T1000 (cell line): Measurements from ENCODE around the gene NKIRAS1.

ENCODE experiments used
- DNase-seq: peaks from one replicate; lab custom pipeline; 2025; ENCODE audit warnings: mixed read lengths; lab: John Stamatoyannopoulos, UW

The NKIRAS1 gene

DNA sequence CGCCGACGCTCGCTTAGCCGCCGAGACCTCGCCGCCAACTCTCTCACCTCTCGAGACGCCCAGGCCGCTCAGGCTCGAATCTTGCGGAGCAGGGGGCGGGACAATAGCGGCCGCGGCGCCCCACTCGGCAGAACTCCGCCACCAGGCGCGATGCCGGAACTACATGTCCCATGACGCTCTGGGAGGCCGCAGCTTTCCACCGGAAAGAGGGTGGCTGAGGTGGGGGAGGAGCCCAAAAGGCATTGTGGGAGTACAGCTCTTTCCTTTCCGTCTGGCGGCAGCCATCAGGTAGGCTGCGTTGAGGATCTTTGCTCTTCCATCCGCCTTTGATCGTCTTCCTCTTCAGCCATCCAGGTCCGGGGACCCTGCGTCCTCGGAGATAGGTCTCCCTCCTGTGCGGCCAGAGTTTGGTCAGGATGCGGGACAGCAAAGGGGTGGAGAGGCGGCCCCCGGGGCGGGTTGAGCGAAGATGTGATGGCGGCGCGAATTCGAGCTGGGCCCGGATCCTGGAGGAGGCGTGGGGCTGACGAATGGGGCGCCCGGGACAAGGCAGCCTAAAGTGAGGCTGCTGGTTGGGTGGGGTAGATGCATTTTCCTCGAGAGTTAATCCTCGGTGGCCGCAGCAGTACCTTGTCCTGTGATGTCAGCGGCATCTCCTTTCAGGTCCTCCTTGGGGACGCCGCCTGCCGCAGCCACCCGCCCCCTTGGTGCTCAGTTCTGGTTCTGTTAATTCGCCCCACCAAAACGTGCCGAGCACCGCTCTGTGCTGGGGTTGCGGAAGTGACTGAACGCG, at the start of gene NKIRAS1, which contains the start of gene RPL15:
Gene NKIRAS1, minus strand, starts transcription at position 105 of the 793 bp plus-strand sequence. CDS start 6,086 bp downstream, outside the sequence.
Gene RPL15, plus strand, starts transcription at position 247 of the 793 bp plus-strand sequence. CDS start 728 bp downstream, outside the sequence.
- peak; percentile 95 for DNase-seq

- no peak for DNase-seq
Measured at GRCh38 chr3:23966328-23966727, 49.5 kb upstream of the NKIRAS1 start.

GRCh38 chr3:23964537-23965235, 47.9 kb upstream of the NKIRAS1 start:
- no peak for DNase-seq

GRCh38 chr3:23961913-23962312, 45.1 kb upstream of the NKIRAS1 start:
- no peak for DNase-seq

DNA sequence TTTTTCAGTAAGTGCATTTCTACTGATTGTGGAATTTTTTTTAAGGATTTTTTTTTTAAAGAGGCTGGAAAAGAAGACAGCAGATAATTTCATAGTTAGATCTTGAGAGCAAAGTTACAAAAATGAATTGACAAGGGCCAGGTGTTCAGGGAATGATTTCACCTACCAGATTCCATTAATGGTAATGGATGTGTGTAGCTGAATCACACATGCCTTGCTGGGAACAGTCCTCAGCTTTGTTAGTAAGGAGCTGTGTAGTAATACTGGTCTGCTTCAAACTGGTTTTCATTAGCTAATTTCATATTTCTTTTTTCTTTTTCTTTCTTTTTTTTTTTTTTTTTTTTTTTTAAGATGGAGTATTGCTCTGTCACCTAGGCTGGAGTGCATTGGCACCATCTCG, 44.3 kb upstream of the NKIRAS1 start:
- no peak for DNase-seq

- no peak for DNase-seq
Measured at GRCh38 chr3:23960649-23961048, 43.9 kb upstream of the NKIRAS1 start.

GRCh38 chr3:23959135-23959900, 42.5 kb upstream of the NKIRAS1 start:
- DNase-seq = peak; percentile 15

GRCh38 chr3:23956701-23957100, 39.9 kb upstream of the NKIRAS1 start:
- no peak for DNase-seq

- no peak for DNase-seq
Measured at GRCh38 chr3:23954144-23954543, 37.4 kb upstream of the NKIRAS1 start.

GRCh38 chr3:23953523-23953922, 36.7 kb upstream of the NKIRAS1 start:
- DNase-seq = no peak

- DNase-seq = no peak
Measured at GRCh38 chr3:23952646-23953045, 35.9 kb upstream of the NKIRAS1 start.

GRCh38 chr3:23950293-23950692, 33.5 kb upstream of the NKIRAS1 start:
- DNase-seq = no peak

DNA sequence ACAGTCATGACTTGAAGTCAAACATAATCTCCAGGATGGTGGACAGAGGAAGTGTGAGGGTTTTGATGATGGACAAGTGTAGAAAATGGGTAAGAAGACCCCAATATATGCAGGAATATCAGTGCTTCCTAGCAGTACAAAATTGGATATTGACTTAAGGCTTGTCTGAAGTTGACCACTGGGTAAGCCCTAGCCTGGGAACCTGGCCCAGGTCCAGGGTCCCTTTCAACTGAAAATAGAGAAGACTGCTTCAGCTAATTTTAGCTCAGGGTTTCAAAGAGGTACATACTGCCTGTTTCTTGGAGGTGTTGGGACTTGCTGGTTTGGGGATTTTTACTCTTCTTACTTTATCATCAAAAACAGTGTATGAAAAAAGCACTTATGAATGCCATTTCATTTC, 33.0 kb upstream of the NKIRAS1 start:
- no peak for DNase-seq

GRCh38 chr3:23948761-23949160, 32.0 kb upstream of the NKIRAS1 start:
- DNase-seq = no peak

DNA sequence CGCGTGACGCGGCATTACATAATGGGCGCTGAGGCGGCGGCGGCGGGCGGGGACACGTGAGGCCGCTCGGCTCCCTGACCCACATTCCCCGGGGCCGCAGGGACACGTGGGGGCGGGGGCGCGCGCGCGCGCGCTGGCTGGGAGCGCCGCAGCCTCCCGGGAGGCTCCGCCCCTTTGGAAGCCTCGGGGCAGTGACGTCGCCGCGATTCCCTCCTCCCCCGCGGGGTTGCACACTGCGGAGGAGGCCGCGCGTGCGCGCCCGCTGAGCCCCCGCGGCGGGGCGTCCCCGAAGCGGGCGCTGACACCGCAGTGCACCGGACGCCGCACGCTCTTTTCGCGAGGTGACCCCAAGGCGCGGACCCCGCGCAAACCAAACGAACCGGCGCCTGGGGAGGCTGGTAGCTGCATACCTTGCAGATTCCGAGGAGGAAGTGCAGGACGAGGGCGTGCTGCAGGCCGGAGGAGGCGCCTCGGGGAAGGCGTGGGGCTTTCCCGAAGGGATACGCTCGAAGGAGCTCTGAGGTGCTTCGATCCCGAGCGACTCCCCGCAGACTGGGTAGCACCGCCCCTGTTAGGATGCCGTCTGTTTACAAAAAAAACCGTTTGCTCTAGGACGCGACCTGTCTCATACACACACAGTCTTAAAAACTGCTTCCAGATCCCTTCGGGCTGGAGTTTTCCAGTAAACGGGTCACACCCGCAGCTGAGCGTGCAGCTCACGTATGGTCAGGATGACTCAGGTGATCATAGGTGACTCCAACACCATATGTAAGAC, 29.3 kb upstream of the NKIRAS1 start:
- DNase-seq = peak; percentile 99

DNA sequence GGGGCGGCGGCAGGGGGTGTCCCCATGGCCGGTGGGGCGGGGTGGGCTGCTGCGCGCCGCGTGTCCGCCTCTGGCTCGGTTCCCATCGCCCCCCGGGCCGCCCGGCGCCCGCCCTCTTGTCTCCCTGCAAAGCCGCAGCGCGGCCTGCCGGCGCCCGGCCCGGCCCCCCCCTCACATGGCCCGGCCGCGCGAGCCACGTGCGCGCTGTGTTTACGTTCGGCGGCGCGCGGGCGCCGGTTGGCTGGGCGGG, 28.8 kb upstream of the NKIRAS1 start:
- no peak for DNase-seq

DNA sequence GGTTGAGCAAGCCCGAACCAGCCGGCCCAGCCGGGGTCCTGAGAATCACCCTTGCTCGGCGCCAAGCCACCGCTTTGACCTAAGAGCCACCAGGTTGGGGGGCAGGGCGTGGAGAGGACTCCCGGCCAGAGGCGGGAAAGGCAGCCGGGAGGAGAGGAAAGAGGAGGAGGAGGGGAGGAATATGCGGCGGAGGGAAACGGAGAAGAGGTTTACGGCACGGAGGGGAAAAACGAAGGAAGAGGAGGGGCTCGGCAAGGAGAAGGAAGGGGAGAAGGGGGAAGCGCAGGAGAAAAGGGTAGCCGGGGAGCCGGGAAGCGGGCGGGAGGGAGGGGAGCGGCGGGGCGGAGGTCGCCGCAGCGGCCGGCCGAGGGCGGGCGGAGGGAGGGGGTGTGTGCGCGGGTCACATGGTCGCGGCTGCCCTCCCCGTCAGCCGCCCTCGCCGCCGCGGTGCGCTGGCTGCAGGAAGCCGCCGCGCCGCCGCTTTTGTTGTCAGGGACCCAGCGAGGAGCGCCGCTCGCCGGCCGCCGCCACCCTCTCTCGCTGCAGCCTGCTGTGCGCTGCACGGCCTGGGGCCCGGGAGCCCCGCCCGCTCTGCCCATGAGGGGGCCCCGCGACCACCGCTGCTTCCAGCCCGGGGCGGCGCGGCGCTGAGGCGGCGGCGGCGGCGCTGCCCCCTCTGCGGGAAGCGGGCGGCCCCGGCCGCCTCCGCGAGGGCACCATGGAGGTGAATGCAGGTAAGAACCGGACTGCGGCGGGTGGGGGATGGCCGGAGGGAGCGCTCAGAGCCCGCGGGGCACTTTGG, 28.3 kb upstream of the NKIRAS1 start, which contains the start of gene NR1D2:
Gene NR1D2, plus strand, starts transcription at position 426 of the 802 bp plus-strand sequence. Its CDS starts 293 bp downstream, at position 719.
- peak; percentile 71 for DNase-seq

DNA sequence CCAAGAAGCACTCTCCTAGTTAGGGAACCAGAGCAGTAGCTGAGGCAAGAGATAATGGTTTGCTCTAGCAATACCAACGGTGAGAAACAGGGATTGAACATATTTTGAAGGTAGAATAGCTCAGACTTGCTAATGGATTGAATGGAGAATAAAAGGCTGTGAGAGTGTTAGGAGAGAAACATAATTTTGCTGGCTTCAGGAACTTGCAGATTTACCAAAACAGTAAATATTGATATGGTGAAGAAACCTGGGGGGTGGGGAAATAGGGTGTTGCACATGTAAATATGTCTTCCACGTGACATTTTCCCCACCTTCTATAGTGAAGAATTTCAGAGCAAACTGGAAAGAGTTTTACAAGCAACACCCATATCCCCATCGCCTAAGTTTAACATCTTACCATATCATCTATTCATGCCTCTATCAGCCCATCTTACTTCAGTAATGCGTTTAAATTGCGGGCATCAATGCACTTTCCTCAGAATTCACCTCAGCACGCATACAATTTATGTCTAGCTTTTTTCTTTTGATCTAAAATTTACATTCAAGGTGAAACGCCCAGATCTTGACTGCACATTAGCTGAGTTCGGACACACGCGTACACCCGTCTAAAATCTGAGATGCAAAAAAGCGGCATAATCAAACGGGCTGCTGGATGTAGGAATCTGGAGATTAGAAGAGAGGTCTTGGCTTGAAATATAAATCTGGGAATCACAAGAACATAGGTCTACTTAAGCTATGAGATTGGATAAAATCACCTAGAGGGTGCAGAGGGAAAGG, 27.4 kb upstream of the NKIRAS1 start:
- DNase-seq = no peak

DNA sequence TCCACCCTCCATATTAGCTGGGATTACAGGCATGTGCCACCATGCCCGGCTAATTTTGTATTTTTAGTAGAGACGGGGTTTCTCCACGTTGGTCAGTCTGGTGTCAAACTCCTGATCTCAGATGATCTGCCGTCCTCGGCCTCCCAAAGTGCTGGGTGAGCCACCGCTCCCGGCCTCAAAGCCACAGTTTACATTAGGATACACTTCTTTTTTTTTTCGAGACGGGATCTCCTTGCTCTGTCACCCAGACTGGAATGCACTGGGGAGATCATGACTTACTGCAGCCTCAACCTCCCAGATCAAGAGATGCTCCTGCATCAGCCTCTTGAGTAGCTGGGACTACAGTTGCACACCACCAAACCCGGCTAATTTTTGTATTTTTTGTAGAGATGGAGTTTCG, 25.8 kb upstream of the NKIRAS1 start:
- no peak for DNase-seq

DNA sequence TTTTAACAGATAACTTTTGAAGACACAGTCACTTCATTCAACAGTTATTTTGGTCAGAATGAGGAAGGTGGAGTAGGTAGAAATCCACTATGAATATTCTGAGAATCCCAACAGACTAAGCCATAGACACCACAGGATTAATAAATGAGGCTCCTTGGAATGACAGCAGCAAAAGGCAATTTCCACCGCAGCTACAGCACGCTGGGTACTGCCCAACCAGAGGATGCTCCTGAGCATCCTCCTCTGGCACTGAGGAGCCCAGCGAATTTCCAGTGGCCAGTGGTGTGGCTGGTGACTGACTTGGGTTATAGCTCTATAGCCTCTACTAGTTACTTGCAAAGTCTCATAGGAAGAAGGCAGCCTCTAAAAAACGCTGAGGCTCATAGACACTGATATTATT, 24.6 kb upstream of the NKIRAS1 start:
- no peak for DNase-seq
